GM11168 (cell line): Measurements from ENCODE around the gene PAX2.

Experiments used
- in situ Hi-C: fragments of 300-500 bp; cut with MboI; formaldehyde crosslinking; loops from one replicate; pipeline ENCODE4 v1.12.0; 2022; ENCODE audit warnings: low sequenced_read_pairs; ENCODE audit not compliant: unreplicated experiment

Gene PAX2

DNA sequence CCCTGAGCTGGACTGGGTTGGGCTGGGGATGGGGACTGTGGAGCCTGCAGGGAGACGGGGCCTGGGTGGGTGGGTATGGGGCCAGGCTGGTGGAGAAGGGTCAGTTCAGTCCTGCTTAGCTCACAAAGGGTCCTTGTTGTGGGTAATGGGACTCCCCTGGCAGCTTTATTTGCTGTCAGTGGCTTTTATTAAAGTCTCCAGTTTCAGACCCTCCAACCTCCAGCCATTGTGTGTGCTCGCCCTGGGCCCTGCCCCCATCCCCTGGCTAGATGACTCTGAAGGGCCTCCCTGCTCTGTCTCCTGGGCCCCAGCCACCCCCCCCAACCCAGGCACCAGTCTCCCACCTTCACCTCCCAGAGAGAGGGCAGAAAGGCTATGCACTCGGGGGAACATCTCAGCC, 123.0 kb downstream of the PAX2 start:
- in situ Hi-C loops = no loop called here

DNA sequence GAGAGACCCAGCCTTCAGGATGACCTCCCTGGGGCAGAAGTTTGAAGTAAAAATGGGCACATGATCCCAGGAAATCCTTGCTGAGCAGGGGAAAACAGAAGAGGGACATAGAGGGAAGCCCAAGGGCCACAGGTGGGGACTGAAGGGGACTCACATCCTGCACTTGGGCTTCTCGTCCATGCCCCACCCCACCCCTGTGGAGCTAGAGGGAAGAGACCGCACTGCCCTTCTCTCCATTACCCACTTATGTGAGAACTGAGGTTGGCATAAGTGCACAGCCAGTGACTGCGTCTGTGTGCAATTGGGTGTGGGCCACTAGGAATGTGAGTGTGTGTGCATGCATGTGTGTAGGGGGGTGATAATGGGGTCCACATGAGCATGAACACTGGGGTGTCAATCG, 124.0 kb downstream of the PAX2 start:
- in situ Hi-C loops = no loop called here

DNA sequence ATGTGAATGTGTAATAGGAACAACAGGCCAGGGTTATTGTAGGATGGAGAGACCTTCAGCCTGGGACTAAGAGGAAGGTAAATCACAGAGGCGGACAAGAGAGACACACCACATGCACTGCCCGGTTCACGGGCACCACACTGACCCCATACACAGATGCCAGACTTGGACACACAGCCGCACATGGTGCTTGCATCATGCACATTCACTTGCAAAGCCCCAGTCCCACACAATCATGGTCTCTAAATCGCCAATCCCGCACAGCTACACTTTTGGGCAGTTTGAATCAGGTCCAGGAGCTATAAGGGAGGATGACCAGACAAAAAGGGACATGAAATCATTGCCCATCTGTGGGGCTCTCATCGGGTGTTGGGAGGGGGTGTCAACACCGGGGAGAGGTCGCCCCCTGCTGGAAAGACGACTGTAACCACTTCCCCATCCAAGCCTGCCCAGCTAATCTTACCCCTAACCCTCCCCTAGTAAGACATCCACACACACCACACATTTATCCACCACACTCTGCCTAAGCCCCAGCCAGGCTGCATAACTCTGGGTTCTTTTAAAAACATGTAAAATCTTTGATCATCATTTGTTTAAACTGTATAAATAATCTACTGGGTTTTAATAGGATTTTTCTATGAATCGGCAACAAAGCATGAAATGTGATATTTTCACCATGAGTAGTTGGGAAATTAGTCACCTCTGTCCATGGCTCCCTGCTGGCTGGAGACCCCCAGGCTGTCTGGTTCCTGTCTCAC, 126.8 kb downstream of the PAX2 start:
- in situ Hi-C loops = no loop called here

DNA sequence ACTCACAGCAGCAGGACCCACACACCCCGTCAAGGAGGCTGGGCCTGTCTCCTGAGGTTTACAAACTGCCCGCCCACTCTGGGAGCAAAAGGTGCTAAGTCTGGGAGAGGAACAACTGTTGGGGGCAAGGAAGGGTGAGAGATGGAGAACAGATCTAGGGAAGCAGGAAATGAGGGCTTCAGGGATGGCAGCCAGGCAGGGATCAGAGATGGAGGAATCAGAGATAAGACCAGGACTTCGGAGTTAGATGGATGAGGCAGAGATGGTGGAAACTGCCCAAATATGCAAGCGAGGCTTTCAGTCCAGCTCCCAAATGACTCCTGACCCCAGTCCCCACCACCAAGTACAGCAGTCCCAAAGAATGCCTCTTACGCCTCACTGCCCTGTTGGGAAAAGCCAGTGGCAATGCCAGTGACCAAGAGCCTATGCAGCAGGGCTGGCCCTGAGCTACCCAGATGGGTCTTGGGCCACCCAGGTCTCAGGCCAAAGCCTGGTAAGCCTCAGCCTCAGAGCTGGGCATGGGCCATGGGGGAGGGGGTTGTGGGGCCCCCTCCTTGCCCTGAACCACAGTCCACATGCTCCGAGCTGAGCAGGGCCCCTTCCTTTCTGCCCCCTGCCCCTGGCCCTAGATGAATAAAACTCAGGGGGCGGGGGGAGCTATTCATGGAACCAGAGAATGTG, 127.9 kb downstream of the PAX2 start:
- in situ Hi-C loops = no loop called here

DNA sequence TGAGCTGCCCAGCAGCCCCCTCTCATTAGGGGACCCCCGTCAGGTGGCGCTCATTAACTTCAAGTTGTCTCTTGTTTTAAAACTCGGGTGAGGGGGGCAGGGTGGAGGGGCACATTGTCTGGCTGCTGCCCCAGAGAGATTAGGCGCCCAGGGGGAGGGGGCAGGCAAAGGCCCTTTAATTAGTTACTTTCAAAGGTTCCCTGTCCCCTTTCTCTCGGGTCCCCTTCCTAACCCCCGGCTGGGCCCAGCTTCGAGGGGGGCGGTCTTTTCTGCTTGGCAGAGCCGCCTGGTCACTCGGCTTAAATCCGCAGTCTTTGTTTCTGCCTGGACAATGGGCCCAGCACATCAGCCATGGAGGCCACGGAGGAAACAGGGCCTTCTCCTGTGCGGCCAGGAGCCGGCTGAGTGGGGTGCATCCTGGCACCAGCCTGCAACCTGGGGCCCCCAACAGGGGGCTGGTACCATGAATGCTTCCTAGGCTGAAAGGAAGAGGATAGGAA, 128.5 kb downstream of the PAX2 start:
- in situ Hi-C loops = no loop called here

DNA sequence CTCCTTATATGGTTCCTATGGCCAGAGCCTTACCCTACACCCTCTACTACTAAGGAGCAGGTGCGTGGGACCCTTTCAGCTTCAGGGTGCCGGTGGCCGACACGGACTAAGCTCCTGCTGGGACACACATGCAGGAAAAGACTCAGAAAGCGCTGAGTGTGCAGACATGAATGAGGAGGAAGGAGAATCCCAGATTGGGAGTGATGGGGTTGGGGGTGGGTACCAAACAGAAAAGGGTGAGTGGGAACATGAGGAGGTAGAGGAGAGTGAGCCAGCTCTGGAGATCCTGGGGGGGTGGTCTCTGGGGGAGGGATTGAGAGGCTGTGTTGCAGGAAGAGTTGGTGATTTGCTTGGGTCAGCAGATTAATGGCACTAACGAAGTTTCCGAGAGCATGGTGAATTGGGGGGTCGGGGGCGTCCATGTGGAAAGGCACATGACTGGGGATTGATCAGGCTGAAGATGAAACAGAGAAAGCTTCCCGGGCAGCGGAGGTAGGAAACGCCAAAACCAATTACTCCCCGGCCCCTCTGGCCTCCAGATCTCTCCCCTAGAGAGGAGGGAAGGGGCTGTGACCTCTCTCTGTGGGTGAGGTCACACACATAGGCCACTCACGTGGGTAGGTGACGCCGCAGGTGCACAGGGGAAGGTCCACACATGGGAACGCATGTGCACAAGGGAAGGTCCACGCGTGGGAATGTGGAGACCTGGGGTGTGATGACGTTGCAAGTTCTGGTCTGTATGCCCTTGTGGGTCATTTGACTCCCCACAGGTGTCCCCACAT, 129.5 kb downstream of the PAX2 start:
- in situ Hi-C loops = no loop called here

DNA sequence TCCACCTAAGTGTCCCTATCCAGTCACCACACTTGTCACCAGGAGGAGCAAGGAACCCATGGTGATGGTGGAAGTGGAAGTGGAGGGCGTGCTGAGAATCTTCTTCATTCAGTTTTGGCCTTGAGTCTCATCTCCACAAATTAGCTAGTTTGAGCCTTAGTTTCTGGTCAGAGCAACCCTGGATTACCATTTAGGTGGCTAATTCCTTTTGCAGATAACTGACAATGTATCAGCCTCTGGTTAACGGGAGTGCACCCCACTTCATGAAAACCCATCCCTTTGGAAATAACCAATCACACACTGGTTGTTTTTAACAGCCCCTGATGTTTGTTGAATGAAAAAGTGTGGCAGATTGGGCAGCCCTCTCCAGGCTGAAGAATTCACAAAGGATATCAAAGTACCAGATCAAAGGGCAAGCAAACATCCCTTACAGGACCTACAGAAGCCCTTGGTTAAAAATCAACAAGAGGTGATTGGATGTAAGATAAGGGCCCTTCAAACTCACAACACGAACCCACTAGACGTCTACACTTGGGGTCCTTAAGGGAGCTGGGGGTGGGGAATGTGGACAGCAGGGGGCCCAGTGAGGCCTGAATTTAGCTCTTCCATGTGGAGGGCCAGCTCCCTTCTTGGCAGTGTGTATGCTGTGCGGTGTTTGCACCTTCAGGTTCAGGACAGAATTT, 130.2 kb downstream of the PAX2 start:
- in situ Hi-C loops = no loop called here

DNA sequence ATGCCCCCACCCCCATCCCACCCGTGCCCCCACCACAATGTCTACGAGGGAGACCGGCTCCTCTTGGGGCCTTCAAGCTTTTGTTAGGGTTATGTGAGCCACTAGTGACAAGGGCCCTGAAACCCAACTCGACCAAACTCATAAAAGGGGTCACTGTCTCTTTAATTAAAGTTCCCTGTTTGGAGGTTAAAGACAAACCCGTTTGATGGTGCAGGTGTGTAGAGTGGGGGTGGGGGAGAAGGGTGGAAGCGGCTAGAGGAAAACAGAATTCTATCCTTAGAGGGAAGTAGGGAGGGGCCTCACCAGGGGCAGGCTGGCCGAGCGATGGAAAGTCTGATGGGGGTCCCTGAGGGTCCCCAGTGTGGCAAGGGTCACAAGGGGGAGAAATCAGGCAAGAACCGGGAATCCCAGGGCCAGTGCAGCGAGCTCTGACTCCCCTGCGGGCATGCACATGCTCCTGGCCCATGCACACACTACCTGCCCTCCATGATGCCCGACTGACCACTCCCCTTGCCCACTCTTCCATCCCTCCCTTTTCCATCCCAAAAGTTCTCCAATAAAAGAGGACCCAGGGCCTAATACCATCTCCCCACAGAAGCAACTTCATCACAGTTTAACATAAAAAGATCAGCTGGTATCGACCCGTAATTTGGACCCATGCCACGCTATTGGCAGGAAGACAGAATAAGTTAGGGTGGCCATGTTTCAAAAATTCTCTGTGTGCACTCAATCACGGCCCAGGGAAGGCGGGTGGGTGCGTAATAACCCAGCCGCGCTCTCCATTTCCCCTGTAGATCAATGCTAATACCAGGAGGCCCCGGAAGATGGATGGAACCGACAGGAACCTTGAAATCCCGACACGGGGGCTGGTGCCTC, 131.4 kb downstream of the PAX2 start:
- in situ Hi-C loops = no loop called here

DNA sequence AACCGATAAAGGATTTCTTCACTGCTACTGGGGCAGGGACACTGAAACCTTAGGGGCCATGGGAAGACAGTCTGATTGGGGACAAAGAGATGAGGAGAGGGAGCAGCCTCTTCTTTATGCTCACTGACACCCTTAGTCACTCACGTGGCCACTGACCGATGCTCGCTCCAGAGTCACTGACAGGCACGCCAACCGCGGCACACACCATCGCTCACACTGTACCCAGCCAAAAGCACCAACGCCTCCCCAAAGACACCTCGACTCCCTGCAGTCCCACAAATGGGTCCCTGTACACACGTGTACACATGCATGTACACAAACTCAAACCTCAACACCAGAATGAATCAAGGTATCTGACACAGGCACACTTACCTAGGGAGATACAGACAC, 132.1 kb downstream of the PAX2 start:
- in situ Hi-C loops = no loop called here

DNA sequence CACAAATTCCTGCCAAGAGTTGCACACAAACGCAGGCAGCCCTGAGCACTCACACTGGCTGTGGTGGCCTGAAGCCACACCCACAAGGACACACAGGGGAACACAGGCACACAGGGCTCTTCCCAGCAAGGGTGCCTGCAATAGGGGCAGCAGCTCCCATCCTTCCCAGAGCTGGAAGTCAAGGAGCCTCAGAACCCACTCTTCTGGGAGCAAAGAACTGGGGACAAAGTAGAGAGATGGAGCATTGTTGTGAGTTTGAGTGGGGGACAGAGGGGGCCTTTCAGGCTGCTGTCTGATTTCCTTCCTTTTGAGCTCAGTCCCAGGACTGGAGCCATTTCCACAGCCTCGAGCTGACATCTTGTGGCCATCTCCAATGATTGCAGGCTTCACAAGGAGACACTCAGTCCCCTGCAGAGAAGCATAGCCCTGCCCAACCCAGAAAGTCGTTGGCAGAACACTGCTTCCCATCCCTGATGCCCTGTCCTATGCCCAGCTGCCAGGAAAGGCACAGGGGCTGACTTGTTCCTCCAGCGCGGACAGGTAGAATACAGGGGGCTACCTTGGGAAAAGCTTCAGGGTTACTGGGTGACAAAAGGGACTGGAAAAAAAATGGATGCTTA, 133.0 kb downstream of the PAX2 start:
- in situ Hi-C loops = no loop called here
